Measurements from ENCODE around the gene SBF2. TPM values are rescaled to one million over a fixed set of nuclear protein-coding genes. Genes with fewer than 3 reads are reported as not detected.

Gene SBF2
- total and polyA plus RNA-seq, 2 donors (not counting 3 experiments of a cell fraction or from before 2014, with no cell fraction given): 15.4 to 42.4 TPM

DNA sequence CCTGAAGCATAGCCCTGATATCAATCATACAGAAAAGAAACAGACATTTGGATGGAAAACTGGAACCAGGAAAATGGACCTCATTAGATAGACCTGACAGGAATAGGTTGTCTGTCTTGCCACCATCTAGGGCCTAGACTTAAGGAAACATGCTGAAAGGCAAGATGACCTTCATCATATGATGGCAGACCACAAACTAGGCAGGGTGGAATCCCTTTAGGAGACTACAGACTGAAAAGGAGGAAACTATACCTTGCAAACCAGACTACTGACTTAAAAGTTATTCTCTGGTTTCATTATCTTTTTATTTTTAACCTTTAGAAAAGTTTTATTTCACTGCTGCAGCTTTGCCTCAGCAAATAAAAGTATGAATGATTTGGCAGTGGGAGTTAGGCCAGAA lies 20.3 kb downstream of the SBF2 start:
- Histone ChIP-seq H2AFZ (ENCODE audit: low read depth, low read length) (no peak overlapping the region), H4K20me1 (replicated peaks; ENCODE audit: control insufficient read depth, extremely low read depth, insufficient read depth, low read length) (peaks cover 2% of the 10 kb centered on the region), H3K9ac (replicated peaks; ENCODE audit: extremely low read depth, insufficient read depth, low read length) (no peak overlapping the region), H3K27me3 (ENCODE audit: control insufficient read depth in 2 of 2, insufficient read depth in 2 of 2, low read length in 2 of 2) (no peaks in the 10 kb centered on the region), H3K36me3 (ENCODE audit: control insufficient read depth in 2 of 2, extremely low read depth in 1 of 2, insufficient read depth in 2 of 2, low read length in 2 of 2) (no peaks in the 10 kb centered on the region), H3K27ac (ENCODE audit: insufficient read depth, low read depth, low read length) (no peak overlapping the region), H3K9me3 (replicated peaks; ENCODE audit: control insufficient read depth, insufficient read depth, low read length) (no peaks in the 10 kb centered on the region), H3K9me1 (replicated peaks; ENCODE audit: control insufficient read depth, extremely low read depth, insufficient read depth, low read length) (no peaks in the 10 kb centered on the region), H3K4me1 (ENCODE audit: control insufficient read depth, extremely low read depth, insufficient read depth, low read length) (no peaks in the 10 kb centered on the region), H3K79me2 (ENCODE audit: control insufficient read depth, insufficient read depth, low read length) (peaks cover 34% of the 10 kb centered on the region), H3K4me3 (replicated peaks in 1 of 3; ENCODE audit: insufficient read depth in 1 of 3, low read depth in 1 of 3, low read length in 3 of 3) (no peak overlapping the region), H3K4me2 (ENCODE audit: insufficient read depth, low read length) (no peak overlapping the region)
- FAIRE-seq: no peak
- no TSS peak for BruUV-seq (replicated peaks)
- CTCF ChIA-PET: interaction anchor here (1.0 to 1.4 kb wide), 2 partner anchors 16 to 18 kb away, joined by 3 read pairs; no protein-coding TSS in a partner anchor
- intact Hi-C loops (cut with micrococcal nuclease): no loop called here
- dilution Hi-C loops (cut with MboI; ENCODE audit: extremely low pct_ligation_motif_present, low sequenced_read_pairs): no loop called here
- no peak for TF ChIP-seq POLR2A (IDR thresholded peaks at IDR 0.05; ENCODE audit: low read depth, low read length)
- no peak for TF ChIP-seq POLR2AphosphoS5 (IDR thresholded peaks at IDR 0.05; ENCODE audit: insufficient read depth, low read depth, low read length)
- TF ChIP-seq GATA2 (IDR thresholded peaks at IDR 0.05; ENCODE audit: insufficient read depth, insufficient read length, low read depth, low read length): no peak
- TF ChIP-seq JUN (IDR thresholded peaks at IDR 0.05; ENCODE audit: borderline replicate concordance, insufficient read depth, insufficient read length, low read depth): no peak
- TF ChIP-seq, protein P1, sequence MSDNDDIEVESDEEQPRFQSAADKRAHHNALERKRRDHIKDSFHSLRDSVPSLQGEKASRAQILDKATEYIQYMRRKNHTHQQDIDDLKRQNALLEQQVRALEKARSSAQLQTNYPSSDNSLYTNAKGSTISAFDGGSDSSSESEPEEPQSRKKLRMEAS (IDR thresholded peaks at IDR 0.05; ENCODE audit: insufficient read depth, insufficient read length): no peak
- no peak for TF ChIP-seq FOS (IDR thresholded peaks at IDR 0.05; ENCODE audit: borderline replicate concordance, insufficient read depth, low read length)
- POLR2A ChIA-PET: no interaction called here
- DNase-seq (ENCODE audit: low read depth, low spot score): no peak

DNA sequence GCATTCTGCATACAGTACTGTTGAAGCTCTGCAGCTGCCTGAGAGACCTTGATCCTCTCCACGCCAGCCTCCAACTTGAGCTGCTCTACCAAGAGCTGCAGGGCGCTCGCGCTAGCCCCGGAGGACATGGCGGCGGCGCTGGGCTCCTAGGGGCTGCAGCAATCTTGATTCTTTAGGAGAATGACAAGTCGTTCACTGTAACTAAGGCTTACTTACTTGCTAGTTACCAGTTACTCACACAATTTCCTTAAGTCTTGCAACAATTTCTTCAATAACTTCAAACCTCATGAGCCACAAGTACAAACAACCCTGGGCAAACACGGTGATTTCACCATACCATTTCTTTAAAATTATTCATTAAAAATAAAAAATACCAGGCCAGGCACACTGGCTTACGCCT lies 21.9 kb downstream of the SBF2 start:
- TF ChIP-seq MYC (IDR thresholded peaks at IDR 0.05; ENCODE audit: low read depth, low read length) (no peak), POLR2A (IDR thresholded peaks at IDR 0.05; ENCODE audit: low read depth, low read length) (no peak), POLR2AphosphoS5 (IDR thresholded peaks at IDR 0.05; ENCODE audit: insufficient read depth, low read depth, low read length) (no peak), EZH2 (IDR thresholded peaks at IDR 0.05; ENCODE audit: borderline replicate concordance, low read depth, low read length, severe bottlenecking) (no peak), FOS (IDR thresholded peaks at IDR 0.05; ENCODE audit: borderline replicate concordance, insufficient read depth, low read length) (no peak), GATA2 (IDR thresholded peaks at IDR 0.05; ENCODE audit: insufficient read depth, insufficient read length, low read depth, low read length) (no peak), JUN (IDR thresholded peaks at IDR 0.05; ENCODE audit: borderline replicate concordance, insufficient read depth, insufficient read length, low read depth) (no peak)
- TF ChIP-seq, protein P1 (IDR thresholded peaks at IDR 0.05; ENCODE audit: insufficient read depth, insufficient read length): no peak
- TF ChIP-seq, protein P2, sequence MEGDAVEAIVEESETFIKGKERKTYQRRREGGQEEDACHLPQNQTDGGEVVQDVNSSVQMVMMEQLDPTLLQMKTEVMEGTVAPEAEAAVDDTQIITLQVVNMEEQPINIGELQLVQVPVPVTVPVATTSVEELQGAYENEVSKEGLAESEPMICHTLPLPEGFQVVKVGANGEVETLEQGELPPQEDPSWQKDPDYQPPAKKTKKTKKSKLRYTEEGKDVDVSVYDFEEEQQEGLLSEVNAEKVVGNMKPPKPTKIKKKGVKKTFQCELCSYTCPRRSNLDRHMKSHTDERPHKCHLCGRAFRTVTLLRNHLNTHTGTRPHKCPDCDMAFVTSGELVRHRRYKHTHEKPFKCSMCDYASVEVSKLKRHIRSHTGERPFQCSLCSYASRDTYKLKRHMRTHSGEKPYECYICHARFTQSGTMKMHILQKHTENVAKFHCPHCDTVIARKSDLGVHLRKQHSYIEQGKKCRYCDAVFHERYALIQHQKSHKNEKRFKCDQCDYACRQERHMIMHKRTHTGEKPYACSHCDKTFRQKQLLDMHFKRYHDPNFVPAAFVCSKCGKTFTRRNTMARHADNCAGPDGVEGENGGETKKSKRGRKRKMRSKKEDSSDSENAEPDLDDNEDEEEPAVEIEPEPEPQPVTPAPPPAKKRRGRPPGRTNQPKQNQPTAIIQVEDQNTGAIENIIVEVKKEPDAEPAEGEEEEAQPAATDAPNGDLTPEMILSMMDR (IDR thresholded peaks at IDR 0.05; ENCODE audit: extremely low read depth in 1 of 2, insufficient read depth in 1 of 2, low read depth in 1 of 2, low read length in 2 of 2): no peak
- ChIA-PET POLR2A (no interaction called here), CTCF (no interaction called here)
- intact Hi-C loops (cut with micrococcal nuclease) (no loop called here), dilution Hi-C loops (cut with MboI; ENCODE audit: extremely low pct_ligation_motif_present, low sequenced_read_pairs) (no loop called here)
- H3K27ac ChIP-seq (ENCODE audit: insufficient read depth, low read depth, low read length): no peak overlapping the region
- DNase-seq (ENCODE audit: low read depth, low spot score): no peak
- no peak overlapping the region for H3K4me2 ChIP-seq (ENCODE audit: insufficient read depth, low read length)
- H3K27me3 ChIP-seq (ENCODE audit: control insufficient read depth in 2 of 2, insufficient read depth in 2 of 2, low read length in 2 of 2): no peaks in the 10 kb centered on the region
- no peak overlapping the region for H3K4me3 ChIP-seq (replicated peaks in 1 of 3; ENCODE audit: insufficient read depth in 1 of 3, low read depth in 1 of 3, low read length in 3 of 3)
- H3K9me1 ChIP-seq (replicated peaks; ENCODE audit: control insufficient read depth, extremely low read depth, insufficient read depth, low read length): no peaks in the 10 kb centered on the region
- peaks cover 2% of the 10 kb centered on the region for H4K20me1 ChIP-seq (replicated peaks; ENCODE audit: control insufficient read depth, extremely low read depth, insufficient read depth, low read length)
- no peak overlapping the region for H2AFZ ChIP-seq (ENCODE audit: low read depth, low read length)
- BruUV-seq (replicated peaks): no TSS peak
- no peaks in the 10 kb centered on the region for H3K36me3 ChIP-seq (ENCODE audit: control insufficient read depth in 2 of 2, extremely low read depth in 1 of 2, insufficient read depth in 2 of 2, low read length in 2 of 2)
- H3K79me2 ChIP-seq (ENCODE audit: control insufficient read depth, insufficient read depth, low read length): peaks cover 30% of the 10 kb centered on the region
- no peaks in the 10 kb centered on the region for H3K9me3 ChIP-seq (replicated peaks; ENCODE audit: control insufficient read depth, insufficient read depth, low read length)
- no peak overlapping the region for H3K9ac ChIP-seq (replicated peaks; ENCODE audit: extremely low read depth, insufficient read depth, low read length)
- no peak for FAIRE-seq
- H3K4me1 ChIP-seq (ENCODE audit: control insufficient read depth, extremely low read depth, insufficient read depth, low read length): no peaks in the 10 kb centered on the region
